ENCODE measurements around the gene PIGBOS1. TPM values are rescaled to one million over a fixed set of nuclear protein-coding genes. Genes with fewer than 3 reads are reported as not detected.

The PIGBOS1 gene
- total RNA-seq, 2 experiments from 2014 or later = 6.2 to 10.1 TPM

GRCh38 chr15:55349282-55349681, 30.4 kb upstream of the PIGBOS1 start:
- H3K36me3 ChIP-seq (ENCODE audit: insufficient read depth, low read length) = peaks cover 31% of the 10 kb centered on the region

DNA sequence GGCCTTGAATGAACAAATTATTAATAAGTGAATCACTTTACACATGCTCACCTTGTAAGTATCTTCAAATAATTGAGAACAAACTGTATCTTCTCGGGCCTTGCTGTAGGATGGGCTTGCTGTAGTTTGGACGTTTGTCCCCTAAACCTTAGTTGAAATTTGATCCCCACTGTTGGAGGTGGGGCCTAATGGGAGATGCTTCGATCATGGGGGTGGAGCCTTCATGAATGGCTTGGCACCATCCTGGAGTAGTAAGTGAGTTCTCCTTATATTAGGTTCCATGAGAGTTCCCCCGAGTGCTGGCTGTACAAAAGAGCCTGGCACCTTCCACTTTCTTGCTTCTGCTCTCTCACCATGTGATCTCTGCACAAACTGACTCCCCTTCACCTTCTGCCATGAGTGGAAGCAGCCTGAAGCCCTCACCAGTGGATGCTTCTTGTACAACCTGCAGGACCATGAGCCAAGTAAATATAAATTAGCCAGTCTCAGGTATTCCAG, 29.4 kb upstream of the PIGBOS1 start:
- no peaks in the 10 kb centered on the region for H3K4me1 Mint-ChIP-seq (ENCODE audit: low read depth)

More at GRCh38 chr15:55349282-55349681, 30.4 kb upstream of the PIGBOS1 start:
- H3K27me3 ChIP-seq (ENCODE audit: control insufficient read depth in 1 of 2, insufficient read depth in 2 of 2, low read length in 2 of 2) = no peaks in the 10 kb centered on the region
- intact Hi-C loops (cut with DNase I, micrococcal nuclease) = no loop called here
- peaks cover 63% of the 10 kb centered on the region for H3K36me3 Mint-ChIP-seq (ENCODE audit: low read depth)
- H3K9me3 ChIP-seq (ENCODE audit: control insufficient read depth in 1 of 2, insufficient read depth in 1 of 2, low read length in 2 of 2) = no peaks in the 10 kb centered on the region
- no peaks in the 10 kb centered on the region for H3K4me1 Mint-ChIP-seq (ENCODE audit: low read depth)
- no peak overlapping the region for H3K4me3 ChIP-seq (ENCODE audit: low read length)
- no peaks in the 10 kb centered on the region for H3K27me3 Mint-ChIP-seq
- no peak overlapping the region for H3K27ac Mint-ChIP-seq
- ChIA-PET CTCF (interaction anchor here (0.9 kb wide), 1 partner anchor 132 kb away, joined by 3 read pairs; no protein-coding TSS in a partner anchor), POLR2A (interaction anchor here (0.7 kb wide), 1 partner anchor 22 kb away, joined by 3 read pairs; no protein-coding TSS in a partner anchor)
- no peak overlapping the region for H3K4me3 Mint-ChIP-seq
- TF ChIP-seq, protein P1, sequence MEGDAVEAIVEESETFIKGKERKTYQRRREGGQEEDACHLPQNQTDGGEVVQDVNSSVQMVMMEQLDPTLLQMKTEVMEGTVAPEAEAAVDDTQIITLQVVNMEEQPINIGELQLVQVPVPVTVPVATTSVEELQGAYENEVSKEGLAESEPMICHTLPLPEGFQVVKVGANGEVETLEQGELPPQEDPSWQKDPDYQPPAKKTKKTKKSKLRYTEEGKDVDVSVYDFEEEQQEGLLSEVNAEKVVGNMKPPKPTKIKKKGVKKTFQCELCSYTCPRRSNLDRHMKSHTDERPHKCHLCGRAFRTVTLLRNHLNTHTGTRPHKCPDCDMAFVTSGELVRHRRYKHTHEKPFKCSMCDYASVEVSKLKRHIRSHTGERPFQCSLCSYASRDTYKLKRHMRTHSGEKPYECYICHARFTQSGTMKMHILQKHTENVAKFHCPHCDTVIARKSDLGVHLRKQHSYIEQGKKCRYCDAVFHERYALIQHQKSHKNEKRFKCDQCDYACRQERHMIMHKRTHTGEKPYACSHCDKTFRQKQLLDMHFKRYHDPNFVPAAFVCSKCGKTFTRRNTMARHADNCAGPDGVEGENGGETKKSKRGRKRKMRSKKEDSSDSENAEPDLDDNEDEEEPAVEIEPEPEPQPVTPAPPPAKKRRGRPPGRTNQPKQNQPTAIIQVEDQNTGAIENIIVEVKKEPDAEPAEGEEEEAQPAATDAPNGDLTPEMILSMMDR (IDR thresholded peaks at IDR 0.05) = no peak
- no peaks in the 10 kb centered on the region for H3K4me1 ChIP-seq (ENCODE audit: insufficient read depth, low read length)
- ATAC-seq (ENCODE audit: poor library complexity) (no peak), DNase-seq (no peak)
- no peaks in the 10 kb centered on the region for H3K9me3 Mint-ChIP-seq
- no peak overlapping the region for H3K27ac ChIP-seq (ENCODE audit: low read depth in 1 of 2, low read length in 2 of 2)

GRCh38 chr15:55344206-55344605, 25.3 kb upstream of the PIGBOS1 start:
- Histone ChIP-seq H3K4me3 (ENCODE audit: low read length) (no peak overlapping the region), H3K27me3 (ENCODE audit: control insufficient read depth in 1 of 2, insufficient read depth in 2 of 2, low read length in 2 of 2) (no peaks in the 10 kb centered on the region), H3K9me3 (ENCODE audit: control insufficient read depth in 1 of 2, insufficient read depth in 1 of 2, low read length in 2 of 2) (no peaks in the 10 kb centered on the region), H3K4me1 (ENCODE audit: insufficient read depth, low read length) (no peaks in the 10 kb centered on the region), H3K27ac (ENCODE audit: low read depth in 1 of 2, low read length in 2 of 2) (no peak overlapping the region), H3K36me3 (ENCODE audit: insufficient read depth, low read length) (peaks cover 51% of the 10 kb centered on the region)
- Mint-ChIP-seq H3K36me3 (ENCODE audit: low read depth) (peaks cover 71% of the 10 kb centered on the region), H3K27me3 (no peaks in the 10 kb centered on the region), H3K4me1 (ENCODE audit: low read depth) (no peaks in the 10 kb centered on the region), H3K9me3 (no peaks in the 10 kb centered on the region), H3K27ac (peak overlapping the region; percentile 44), H3K4me3 (no peak overlapping the region)
- TF ChIP-seq, protein P1 (IDR thresholded peaks at IDR 0.05) = no peak
- no peak for DNase-seq
- intact Hi-C loops (cut with DNase I, micrococcal nuclease) = no loop called here
- ATAC-seq (ENCODE audit: poor library complexity) = no peak
- ChIA-PET CTCF (interaction anchor here (1.3 kb wide), 1 partner anchor 19 kb away, joined by 5 read pairs; no protein-coding TSS in a partner anchor), POLR2A (interaction anchor here (1.0 kb wide), 1 partner anchor 25 kb away, joined by 4 read pairs; the partner anchor contains the start of genes PIGB and PIGBOS1)

More for the DNA sequence above, 29.4 kb upstream of the PIGBOS1 start:
- Histone ChIP-seq H3K27me3 (ENCODE audit: control insufficient read depth in 1 of 2, insufficient read depth in 2 of 2, low read length in 2 of 2) (no peaks in the 10 kb centered on the region), H3K4me1 (ENCODE audit: insufficient read depth, low read length) (no peaks in the 10 kb centered on the region), H3K4me3 (ENCODE audit: low read length) (no peak overlapping the region), H3K36me3 (ENCODE audit: insufficient read depth, low read length) (peaks cover 39% of the 10 kb centered on the region), H3K9me3 (ENCODE audit: control insufficient read depth in 1 of 2, insufficient read depth in 1 of 2, low read length in 2 of 2) (no peaks in the 10 kb centered on the region), H3K27ac (ENCODE audit: low read depth in 1 of 2, low read length in 2 of 2) (no peak overlapping the region)
- ATAC-seq (ENCODE audit: poor library complexity) = no peak
- intact Hi-C loops (cut with DNase I, micrococcal nuclease) = no loop called here
- CTCF ChIA-PET = interaction anchor here (0.9 kb wide), 1 partner anchor 131 kb away, joined by 3 read pairs; no protein-coding TSS in a partner anchor
- H3K9me3 Mint-ChIP-seq = no peaks in the 10 kb centered on the region
- POLR2A ChIA-PET = no interaction called here
- H3K4me3 Mint-ChIP-seq = no peak overlapping the region
- H3K27ac Mint-ChIP-seq = no peak overlapping the region
- H3K36me3 Mint-ChIP-seq (ENCODE audit: low read depth) = peaks cover 70% of the 10 kb centered on the region
- H3K27me3 Mint-ChIP-seq = no peaks in the 10 kb centered on the region
- DNase-seq = no peak
- TF ChIP-seq, protein P1 (IDR thresholded peaks at IDR 0.05) = no peak

Data from CD4-positive, alpha-beta T cell (primary cell).